Measurements from ENCODE around the gene CACNG1.

The CACNG1 gene, protein sequence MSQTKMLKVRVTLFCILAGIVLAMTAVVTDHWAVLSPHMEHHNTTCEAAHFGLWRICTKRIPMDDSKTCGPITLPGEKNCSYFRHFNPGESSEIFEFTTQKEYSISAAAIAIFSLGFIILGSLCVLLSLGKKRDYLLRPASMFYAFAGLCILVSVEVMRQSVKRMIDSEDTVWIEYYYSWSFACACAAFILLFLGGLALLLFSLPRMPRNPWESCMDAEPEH

DNA sequence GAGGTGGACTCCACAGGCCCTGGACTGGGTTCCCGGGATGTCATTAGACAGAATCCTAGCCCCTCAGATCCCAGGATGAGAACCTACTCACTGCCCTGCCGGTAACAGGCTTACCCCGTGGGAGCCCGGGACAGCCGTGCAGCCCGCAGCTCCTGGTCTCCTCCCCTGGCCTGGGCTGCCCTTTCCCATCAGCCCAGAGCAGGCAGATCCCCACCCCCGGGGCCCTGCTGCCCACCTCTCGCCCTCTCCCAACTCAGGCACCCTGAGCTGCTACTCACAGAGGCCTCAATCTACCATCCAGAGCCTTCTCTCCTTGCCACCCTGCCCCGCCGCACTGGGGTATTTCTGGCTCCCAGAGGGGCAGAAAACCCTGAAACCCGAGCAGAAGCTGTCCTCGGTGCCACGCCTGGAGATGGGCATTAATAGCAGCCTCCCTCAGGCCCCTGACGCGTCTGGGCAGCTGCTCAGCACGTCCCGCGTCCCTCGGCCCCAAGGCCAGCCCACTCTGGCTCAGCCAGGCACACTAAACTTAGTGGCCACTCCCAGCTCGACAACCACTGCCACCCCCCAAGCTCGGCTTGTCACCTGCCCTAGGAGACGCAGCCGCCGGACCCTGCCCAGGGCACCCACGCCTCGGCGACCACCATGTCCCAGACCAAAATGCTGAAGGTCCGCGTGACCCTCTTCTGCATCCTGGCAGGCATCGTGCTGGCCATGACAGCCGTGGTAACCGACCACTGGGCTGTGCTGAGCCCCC lies at the start of gene CACNG1:
Gene CACNG1, plus strand, starts transcription at position 539 of the 757 bp plus-strand sequence. Its CDS starts 107 bp downstream, at position 646.
- FAIRE-seq = peak; percentile 16

DNA sequence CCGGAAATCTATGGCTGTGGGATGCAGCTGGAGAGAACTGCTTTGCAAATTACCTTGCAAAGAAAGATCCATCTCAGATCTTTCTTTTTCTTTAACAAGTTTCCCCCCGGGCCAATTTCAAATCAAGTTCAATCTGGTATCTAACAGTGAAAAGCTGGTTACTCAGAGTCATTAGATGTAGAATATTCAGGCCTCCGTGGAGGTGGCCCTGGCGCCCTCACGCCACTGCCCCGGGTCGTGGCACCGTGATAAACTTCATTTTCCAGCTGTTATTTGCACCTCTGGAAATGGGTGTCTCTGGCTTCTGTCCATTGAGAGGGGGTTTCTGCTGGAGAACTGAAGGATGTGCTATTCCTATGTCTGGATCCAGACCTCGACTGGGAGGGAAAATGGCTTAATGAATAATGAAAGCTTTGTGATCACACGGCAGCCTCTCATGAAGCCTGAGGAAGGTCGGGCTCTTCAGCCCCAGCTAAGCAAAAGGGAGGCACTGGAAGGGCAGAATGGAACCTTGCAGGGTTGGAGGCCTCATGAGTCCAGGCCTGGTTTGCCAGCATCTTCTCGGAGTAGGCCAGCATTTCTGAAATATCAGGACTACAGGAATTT lies 49.3 kb upstream of the CACNG1 start:
- FAIRE-seq (peak; percentile 20), DNase-seq (ENCODE audit: insufficient read length, low spot score) (no peak)

More for the DNA sequence above, at the start of gene CACNG1:
- DNase-seq (ENCODE audit: insufficient read length, low spot score) = no peak

DNA sequence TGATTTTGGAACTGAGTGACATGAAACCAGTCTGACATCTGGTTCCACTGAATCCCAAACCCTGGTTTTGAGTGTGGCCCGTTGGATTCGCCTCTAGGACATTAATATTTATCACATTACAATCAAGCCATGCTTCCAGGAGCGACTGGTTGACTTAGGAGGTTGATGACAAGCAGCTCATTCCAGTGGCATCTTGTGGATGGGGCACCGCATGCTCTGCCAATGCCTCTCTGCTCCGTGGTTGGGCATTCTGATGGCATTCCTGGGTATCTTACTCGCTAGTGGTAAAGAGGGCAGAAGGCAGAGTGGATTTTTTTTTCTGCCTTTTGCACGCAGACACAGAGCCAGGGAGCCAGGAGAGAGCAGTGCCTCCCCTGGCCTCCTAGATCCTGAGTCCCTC lies 48.4 kb upstream of the CACNG1 start:
- FAIRE-seq = peak; percentile 49

DNA sequence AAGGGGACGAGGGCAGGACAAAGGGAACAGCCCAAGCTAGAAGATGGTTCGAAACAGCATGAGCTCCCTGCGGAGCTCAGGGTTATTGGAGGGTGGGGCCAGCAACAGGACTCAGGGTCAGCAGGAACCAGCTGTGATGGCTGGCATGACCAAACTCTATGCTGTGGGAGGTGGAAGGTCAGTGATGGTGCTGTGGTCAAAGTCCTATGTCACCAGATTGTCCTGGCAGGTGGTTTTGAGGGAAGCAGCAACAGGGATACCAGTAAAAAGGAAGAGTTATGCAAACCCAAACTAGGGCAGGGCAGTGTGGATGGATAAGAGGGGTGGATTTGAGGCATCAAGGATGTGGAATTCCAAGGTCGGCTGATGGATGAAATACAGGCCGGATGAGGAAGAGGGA lies 47.4 kb upstream of the CACNG1 start:
- DNase-seq (ENCODE audit: insufficient read length, low spot score) (no peak), FAIRE-seq (peak; percentile 96)

More for the DNA sequence above, 48.4 kb upstream of the CACNG1 start:
- DNase-seq (ENCODE audit: insufficient read length, low spot score) = no peak

DNA sequence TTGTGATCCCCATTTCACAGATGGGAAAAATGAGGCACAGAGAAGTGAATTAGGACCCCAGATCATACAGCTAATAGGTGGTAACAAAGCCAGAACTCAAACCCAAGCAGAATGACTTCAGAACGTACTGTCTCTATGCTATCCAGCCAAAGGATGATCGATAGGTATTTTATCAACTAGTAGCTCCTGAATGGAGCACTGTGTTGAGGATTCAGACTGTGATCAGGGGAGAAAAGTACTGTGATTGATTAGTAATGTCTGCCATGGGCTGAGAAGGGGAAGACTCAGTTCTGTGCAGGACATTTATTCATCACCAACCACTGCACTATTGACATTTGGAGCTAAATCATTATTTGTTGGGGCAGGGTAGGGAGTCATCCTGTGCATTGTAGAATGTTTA lies 41.1 kb upstream of the CACNG1 start:
- DNase-seq (ENCODE audit: insufficient read length, low spot score) = no peak
- no peak for FAIRE-seq

DNA sequence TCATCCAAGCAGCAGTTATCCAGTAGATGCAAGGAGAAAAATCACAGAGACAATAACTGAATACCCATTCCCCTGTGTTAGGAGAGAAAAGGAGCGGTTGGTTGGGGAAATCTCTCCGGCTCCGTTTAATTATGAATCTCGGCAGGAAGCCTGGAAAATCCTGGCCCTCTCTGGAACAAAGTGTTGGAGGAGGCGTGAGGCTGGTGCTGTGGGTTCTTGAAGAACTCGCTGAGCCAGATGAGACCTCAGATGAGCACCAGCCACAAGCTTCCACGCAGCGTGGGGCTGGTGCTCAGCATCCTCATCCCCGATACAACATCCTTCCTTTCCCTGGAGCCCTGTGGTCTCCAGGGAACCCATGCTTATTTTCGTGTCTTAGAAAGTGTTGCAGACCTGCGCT lies 40.2 kb upstream of the CACNG1 start:
- DNase-seq (ENCODE audit: insufficient read length, low spot score) (no peak), FAIRE-seq (no peak)

DNA sequence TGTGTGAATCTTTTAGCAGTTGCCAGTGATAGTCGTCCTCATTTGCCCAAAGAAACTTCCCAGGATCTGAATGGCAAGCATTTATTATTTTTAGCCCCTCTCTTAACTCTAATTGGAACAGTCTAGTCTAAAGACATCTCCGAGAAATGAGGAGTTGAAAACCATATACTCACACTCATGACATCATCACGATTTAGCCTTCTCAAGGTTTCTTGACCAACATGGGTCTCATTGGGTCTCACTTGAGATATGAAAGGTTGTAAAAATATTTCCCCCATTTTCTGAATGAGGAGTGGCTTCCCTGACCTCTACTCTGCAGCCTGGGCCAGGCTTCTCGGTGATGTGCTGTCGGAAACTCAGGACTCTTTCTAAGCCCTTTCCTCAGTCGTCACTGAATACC lies 37.1 kb upstream of the CACNG1 start:
- FAIRE-seq (no peak), DNase-seq (ENCODE audit: insufficient read length, low spot score) (no peak)

DNA sequence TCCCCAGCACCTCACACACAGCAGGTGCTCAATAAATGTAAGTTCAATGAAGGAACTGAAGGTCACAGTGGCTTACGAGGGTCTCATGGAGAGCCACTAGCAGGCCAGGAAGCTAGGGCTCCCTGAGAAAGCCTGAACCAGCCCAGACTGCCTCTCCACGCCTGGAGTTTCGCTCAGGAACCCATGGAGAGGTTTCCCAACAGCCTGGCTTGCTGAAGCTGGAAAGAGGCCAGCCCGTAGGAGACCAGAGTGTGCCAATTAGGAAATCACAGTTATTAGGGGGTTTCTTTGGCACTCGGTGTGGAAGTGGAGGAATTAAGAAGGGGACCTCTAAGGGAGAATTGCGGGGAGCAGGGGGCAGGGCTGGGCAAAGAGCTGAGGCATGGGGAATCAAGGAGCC lies 36.3 kb upstream of the CACNG1 start:
- FAIRE-seq (no peak), DNase-seq (ENCODE audit: insufficient read length, low spot score) (no peak)

DNA sequence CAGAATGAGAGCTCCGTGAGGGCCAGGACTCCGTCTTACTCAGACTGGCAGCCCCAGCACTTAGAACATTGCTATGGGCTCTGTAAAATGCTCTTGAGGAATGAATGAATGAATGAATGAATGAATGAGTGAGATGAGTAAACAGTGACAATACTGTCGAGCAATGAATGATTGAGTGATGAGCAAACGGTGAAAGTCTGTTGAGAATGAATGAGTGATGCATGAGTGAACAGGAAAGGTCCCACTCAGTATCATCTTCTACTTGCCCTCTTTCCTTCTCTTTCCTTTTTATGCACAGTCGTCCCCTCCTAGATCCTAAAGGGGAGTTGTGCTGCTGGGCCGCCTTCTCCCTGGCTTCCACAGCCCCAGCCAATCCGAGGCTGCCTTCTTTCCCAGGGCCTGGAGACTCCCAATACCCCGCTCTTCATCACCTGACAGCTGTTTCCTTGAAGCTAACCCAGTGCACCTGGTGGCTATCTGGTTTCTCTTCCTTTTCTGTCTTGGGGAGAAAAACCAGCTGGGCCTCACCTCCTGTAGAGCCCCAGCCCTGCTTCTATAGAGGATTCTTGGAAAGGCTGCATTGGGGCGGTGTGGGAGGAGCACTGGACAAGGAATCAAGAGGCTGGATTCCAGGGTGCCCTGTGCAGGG lies 32.7 kb upstream of the CACNG1 start:
- FAIRE-seq (peak; percentile 80), DNase-seq (ENCODE audit: insufficient read length, low spot score) (no peak)

DNA sequence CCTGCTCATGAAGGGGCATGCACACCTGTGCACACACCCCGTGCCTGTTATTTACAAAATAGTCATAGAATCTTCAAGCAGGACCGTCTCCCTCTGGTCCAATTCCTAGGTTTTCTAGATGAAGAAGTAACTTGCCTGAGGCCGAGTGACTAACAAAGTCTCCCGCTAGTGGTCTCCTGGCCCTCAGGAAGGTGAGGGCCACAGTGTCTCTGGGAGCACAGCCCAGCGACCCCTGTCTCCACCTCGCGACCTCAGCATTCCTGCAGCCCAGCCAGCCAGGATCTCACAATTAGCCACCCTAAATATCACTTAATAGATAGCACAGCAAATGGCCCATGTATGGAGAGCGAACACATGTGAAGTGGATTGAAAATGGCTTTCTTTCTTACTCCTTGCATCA lies 30.5 kb upstream of the CACNG1 start:
- FAIRE-seq = no peak
- DNase-seq (ENCODE audit: insufficient read length, low spot score) = no peak

DNA sequence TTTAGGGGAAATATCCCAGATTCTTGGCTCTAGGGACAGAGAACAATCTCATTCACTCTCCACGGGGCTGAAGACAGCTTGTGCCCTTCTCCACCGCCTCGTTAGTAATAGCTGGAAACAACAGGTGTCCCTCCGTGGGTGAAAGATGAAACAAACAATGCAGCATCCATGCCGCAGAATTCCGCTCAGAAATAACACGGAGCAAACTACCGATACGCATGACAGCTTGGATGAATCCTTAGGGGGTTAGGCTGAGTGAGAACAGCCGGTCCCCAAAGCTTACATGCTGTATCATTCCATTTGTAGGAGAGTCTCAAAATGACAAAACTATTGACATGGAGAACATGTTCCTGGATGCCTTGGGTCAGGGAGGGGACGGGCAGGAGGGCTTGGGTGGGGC lies 29.4 kb upstream of the CACNG1 start:
- DNase-seq (ENCODE audit: insufficient read length, low spot score) = no peak
- FAIRE-seq = no peak

DNA sequence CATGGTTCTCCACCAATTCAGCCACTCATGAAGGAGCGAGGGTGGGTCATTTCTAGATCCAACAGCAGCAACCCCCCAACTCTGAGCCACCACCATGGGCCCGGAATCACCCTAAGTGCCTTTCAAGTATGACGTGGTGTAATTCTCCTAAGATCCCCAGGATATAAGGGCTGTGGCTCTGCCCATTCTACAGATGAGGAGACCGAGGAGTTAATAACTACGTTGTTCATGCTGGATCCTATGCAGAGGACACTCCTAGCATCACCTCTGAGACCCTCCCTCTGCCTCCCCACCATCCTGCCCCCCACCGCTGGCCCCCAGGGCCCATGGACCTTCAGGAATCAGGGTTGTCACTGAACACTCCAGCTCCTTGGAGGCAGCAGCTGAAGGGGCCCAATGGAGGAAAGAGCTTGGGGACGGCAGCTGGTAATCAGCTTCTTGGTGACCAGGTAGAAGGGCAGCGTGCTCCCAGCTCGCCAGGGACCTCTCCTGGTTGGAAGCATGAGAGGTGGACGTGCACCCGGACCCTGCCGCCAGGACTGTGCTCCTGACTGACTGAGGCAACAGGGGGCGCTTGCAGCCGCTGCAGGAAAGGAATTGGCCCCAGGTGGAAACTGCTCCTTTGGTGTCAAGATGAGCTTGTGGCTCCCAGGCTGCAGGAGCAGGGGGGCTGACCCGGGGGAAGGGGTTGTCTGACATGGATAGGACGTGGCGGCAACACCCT lies 28.2 kb upstream of the CACNG1 start:
- FAIRE-seq (no peak), DNase-seq (ENCODE audit: insufficient read length, low spot score) (no peak)

DNA sequence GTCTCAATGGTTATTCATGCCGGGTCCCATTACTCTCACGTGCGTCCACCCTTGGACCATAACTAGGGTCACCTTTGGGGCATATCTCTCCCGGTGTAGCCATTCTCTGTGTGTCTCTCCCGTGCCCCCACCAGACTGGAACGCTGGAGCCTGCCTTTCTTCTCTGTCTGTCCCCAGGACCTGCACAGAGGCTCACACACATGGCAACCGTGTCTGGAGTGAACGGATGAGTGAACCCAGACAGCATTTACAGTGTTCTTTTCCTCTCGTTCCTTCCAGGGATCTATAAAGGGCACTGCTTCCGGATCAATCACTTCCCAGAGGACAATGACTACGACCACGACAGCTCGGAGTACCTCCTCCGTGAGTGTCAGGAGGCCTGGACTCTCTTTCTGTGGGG lies 26.4 kb upstream of the CACNG1 start:
- no peak for DNase-seq (ENCODE audit: insufficient read length, low spot score)
- FAIRE-seq = peak; percentile 20

DNA sequence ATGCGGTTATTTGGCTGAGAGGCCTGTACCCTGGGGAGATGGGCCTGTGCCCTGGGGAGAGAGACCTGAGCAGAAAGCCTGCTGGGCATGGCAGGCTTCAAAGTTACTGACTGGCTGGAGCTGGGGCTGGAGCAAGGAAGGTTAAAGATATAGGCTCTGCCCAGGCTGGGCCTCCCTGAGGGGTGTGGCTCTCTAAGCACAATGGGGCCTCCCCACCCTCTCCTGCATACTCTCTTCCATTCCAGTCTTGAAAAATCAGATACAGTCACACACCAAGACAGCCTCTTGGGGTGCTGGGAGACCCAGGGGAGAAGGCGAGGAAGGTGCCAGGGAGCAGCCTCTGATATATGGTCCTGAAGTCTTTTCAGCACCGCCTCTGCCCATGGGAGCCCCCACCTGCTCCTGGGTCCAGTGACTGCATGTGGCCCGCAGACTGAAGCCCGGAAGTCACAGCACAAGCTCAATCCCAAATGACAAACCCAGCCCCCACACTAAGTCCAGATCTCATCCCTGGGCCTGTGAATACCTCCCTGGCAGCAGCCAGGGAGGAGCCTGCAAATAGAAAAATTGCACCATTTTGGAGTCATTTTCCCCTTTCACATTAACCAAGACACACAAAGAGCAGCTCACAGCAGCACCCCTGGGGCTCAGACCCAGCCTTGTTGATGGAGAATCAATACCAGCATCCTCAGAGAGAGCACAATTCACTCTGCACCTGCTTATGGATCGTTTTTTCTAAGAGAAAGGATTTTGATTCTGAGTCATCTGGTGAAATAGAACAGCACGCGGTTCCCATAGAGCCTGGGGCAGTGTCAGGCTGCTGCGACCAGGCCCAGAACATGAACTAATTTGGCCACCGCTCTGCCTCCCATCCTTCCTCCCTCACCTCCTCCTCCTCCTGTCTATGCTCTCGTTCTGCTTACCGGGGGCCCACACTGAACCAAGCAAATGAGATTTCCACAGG lies 25.6 kb upstream of the CACNG1 start:
- no peak for DNase-seq (ENCODE audit: insufficient read length, low spot score)
- FAIRE-seq = no peak

DNA sequence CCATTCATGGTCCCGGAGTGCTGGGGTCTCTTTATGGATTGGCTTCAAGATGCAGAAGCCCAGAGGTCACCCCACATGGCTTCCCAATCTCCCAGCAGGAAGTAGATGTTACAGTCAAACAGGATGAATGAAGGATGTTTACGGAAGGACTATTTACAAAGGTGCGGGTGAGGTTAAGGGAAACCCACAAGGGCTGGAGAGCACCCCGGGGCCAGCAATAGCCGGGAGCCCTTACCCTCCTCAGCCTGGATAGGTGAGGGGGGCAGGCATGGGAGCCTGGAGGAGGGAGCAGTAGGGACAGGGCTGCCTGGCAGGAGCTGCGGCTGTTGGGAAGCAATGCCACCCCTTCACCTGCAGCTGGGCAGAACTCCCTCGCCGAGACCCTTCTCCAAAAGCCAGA lies 24.5 kb upstream of the CACNG1 start:
- DNase-seq (ENCODE audit: insufficient read length, low spot score) (no peak), FAIRE-seq (no peak)

DNA sequence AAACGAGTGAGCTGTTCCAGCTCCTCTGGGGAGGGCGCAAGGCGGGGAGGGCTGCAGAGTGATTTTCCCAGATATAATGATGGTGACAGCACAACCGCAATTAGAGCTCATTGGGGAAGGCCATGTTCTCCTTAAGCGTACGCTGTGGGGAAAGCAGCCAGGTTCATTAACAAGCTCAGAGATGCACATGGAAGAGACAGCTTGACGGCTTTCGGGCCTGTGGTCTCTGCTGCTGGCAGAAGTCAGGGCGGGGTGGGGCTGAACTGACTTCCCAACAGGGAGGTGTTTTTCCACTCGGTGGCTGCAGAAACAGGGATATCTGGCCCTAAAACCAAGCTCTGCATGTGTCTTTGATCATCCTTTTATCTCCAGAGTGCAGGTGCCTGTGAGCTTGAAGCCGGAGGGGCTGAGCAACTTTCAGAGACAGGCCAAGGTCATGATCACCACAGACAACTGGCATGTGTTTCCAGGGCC lies 24.0 kb upstream of the CACNG1 start:
- no peak for DNase-seq (ENCODE audit: insufficient read length, low spot score)

DNA sequence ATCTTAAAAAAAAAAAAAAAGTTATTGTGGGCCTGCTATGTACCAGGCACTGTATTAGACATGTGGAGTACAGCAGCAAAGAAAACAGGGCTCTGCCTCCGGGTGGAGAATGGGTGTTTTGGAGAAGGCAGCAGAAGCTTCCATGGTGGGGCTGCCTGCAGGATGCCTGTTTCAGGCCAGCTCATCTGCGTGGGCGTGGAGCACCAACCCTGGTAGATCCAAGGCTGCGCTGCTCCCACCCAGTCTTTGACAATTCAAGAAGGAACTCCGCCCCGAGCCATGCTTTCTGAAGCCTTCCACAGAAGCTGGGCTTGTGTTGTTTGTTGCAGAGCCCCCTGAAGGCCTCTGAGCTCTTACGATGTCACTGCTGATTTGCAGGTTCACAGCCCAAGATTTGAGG lies 23.2 kb upstream of the CACNG1 start:
- FAIRE-seq (no peak), DNase-seq (ENCODE audit: insufficient read length, low spot score) (no peak)

More for the DNA sequence above, 24.0 kb upstream of the CACNG1 start:
- no peak for FAIRE-seq

DNA sequence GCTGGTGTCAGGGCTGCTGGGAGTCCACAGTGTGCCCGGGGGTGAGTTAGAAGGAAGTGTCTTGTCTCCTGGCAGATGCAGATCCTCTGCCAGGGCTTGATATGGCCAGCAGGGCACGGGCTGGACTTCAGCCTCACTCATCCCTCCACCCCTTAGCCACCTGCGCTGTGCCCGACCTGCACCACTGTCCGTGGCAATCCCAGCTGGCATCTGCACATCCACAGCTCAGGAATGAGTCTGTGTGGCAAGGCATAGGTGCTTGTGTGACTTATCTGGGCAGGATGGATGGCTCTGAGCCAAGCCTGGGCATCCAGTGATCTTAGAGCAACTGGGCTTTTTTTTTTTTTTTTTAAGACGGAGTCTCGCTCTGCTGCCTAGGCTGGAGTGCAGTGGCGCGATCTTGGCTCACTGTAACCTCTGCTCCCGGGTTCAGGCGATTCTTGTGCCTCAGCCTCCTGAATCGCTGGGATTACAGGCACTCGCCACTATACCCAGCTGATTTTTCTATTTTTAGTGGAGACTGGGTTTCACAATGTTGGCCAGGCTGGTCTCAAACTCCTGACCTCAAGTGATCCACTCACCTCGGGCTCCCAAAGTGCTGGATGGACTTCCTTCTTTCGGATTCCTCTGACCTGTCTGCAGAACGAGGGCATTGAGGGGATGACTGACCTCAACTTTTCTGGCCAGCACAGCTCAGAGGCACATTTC lies 22.5 kb upstream of the CACNG1 start:
- FAIRE-seq (peak; percentile 74), DNase-seq (ENCODE audit: insufficient read length, low spot score) (no peak)

DNA sequence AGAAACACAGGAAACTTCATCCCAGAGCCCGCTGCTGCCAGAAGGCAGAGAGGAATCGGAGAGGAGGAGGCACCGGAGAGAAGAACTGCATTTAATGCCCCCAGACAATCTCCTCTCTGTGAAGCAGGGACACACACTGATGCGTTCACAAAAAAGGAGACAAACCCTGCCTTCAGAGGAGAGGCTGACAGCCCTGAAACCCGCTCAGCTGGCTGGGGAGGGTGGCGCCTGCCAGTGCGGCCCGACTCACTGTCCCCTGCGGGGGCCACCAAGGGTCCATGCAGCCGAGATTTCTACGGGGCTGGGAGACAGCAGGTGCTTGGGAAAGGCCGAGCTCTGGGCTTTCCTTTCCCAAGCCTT lies 21.9 kb upstream of the CACNG1 start:
- FAIRE-seq (no peak), DNase-seq (ENCODE audit: insufficient read length, low spot score) (no peak)

Data from HTR-8/SVneo (cell line).